IMR-90 (cell line): ENCODE measurements around the gene SLC4A8. TPM values are rescaled to one million over a fixed set of nuclear protein-coding genes. Genes with fewer than 3 reads are reported as not detected.

Experiments
- ATAC-seq: fragments of 200-7000 bp; cut with Tn5 transposase; 2 replicates; pipeline ENCODE4 v1.9.1; 2020; ENCODE audit warnings: low read depth, mild to moderate bottlenecking, moderate library complexity
- BruUV-seq: library from RNA; stranded (reverse); fragments of 400-500 nt; replicated peaks from 2 replicates; lab custom pipeline; 2021; lab: Mats Ljungman, UMichigan
- CTCF ChIA-PET: fragments of 300-600 bp; formaldehyde crosslinking; extraction: SDS; loops from one replicate; lab custom pipeline; 2021; ENCODE audit warnings: antibody characterized with exemption; lab: Yijun Ruan, JAX
- POLR2A ChIA-PET: fragments of 300-600 bp; sonication (Branson Sonifier 250); formaldehyde crosslinking; loops from one replicate; lab custom pipeline; 2022; ENCODE audit warnings: antibody characterized with exemption; ENCODE audit not compliant: unreplicated experiment; lab: Charles Lee
- DNase-seq: peaks from one replicate; pipeline ENCODE4 v3.0.0; 2013
- H2AFZ ChIP-seq: replicated peaks from 2 replicates; pipeline ENCODE3; 2013; ENCODE audit warnings: low read length, mild to moderate bottlenecking; ENCODE audit not compliant: poor library complexity
- H2AK5ac ChIP-seq: 2 replicates; pipeline ENCODE4 v1.6.1; 2013; ENCODE audit warnings: low read depth, low read length, inconsistent platforms
- H2AK9ac ChIP-seq: replicated peaks from 2 replicates; pipeline ENCODE3; 2013; ENCODE audit warnings: mild to moderate bottlenecking, low read depth, low read length, moderate library complexity; ENCODE audit not compliant: poor library complexity
- H2BK120ac ChIP-seq: 2 replicates; pipeline ENCODE4 v1.6.1; 2013; ENCODE audit warnings: low read depth, low read length, inconsistent platforms
- H2BK15ac ChIP-seq: 3 replicates; pipeline ENCODE4 v1.6.1; 2013; ENCODE audit warnings: low read depth, low read length, inconsistent platforms
- H2BK20ac ChIP-seq: 2 replicates; pipeline ENCODE4 v1.6.1; 2013; ENCODE audit warnings: low read depth, mild to moderate bottlenecking, inconsistent platforms, low read length, moderate library complexity
- H2BK5ac ChIP-seq: 2 replicates; pipeline ENCODE4 v1.6.1; 2013; ENCODE audit warnings: mild to moderate bottlenecking, low read depth, low read length, inconsistent platforms; ENCODE audit not compliant: poor library complexity, severe bottlenecking
- H3K14ac ChIP-seq: replicated peaks from 2 replicates; pipeline ENCODE4 v1.6.1; 2013; ENCODE audit warnings: low read depth, low read length, inconsistent platforms
- H3K18ac ChIP-seq: 2 replicates; pipeline ENCODE4 v1.6.1; 2013; ENCODE audit warnings: low read depth, low read length, control low read depth
- H3K23ac ChIP-seq: 2 replicates; pipeline ENCODE4 v1.6.1; 2013; ENCODE audit warnings: low read depth, low read length, inconsistent platforms
- H3K27ac ChIP-seq: 2 replicates; pipeline ENCODE4 v1.5.1; 2013; ENCODE audit warnings: mild to moderate bottlenecking, control low read depth, low read length; ENCODE audit not compliant: insufficient read depth
- H3K27me3 ChIP-seq: 2 replicates; pipeline ENCODE4 v1.6.1; 2013; ENCODE audit warnings: low read length; ENCODE audit not compliant: control insufficient read depth, insufficient read depth
- H3K36me3 ChIP-seq: 2 replicates; pipeline ENCODE4 v1.6.1; 2013; ENCODE audit warnings: low read length, mixed read lengths; ENCODE audit not compliant: control insufficient read depth, insufficient read depth
- H3K4ac ChIP-seq: 2 replicates; pipeline ENCODE4 v1.6.1; 2013; ENCODE audit warnings: low read depth, low read length, inconsistent platforms
- H3K4me1 ChIP-seq: 2 replicates; pipeline ENCODE4 v1.6.1; 2013; ENCODE audit warnings: low read length, mixed read lengths; ENCODE audit not compliant: control insufficient read depth, insufficient read depth
- H3K4me2 ChIP-seq: 2 replicates; pipeline ENCODE4 v1.6.1; 2013; ENCODE audit warnings: low read depth, mild to moderate bottlenecking, control low read depth, low read length, moderate library complexity
- H3K4me3 ChIP-seq: 2 replicates; pipeline ENCODE4 v1.5.1; 2013; ENCODE audit warnings: low read depth, mild to moderate bottlenecking, control low read depth, low read length, moderate library complexity; ENCODE audit not compliant: insufficient read depth
- H3K56ac ChIP-seq: 2 replicates; pipeline ENCODE4 v1.6.1; 2013; ENCODE audit warnings: low read length, inconsistent platforms; ENCODE audit not compliant: insufficient read depth; ENCODE audit errors: extremely low read depth
- H3K79me1 ChIP-seq, 2 experiments: 2 replicates each; pipeline ENCODE4 v1.6.1; 2013; ENCODE audit warnings: low read length in 2 of 2, inconsistent platforms in 1 of 2, low read depth in 1 of 2
- H3K9ac ChIP-seq: 2 replicates; pipeline ENCODE4 v1.6.1; 2013; ENCODE audit warnings: low read depth, low read length, control low read depth
- H3K9me1 ChIP-seq: 2 replicates; pipeline ENCODE4 v1.6.1; 2013; ENCODE audit warnings: low read length, inconsistent platforms; ENCODE audit not compliant: insufficient read depth
- H3K9me3 ChIP-seq: 2 replicates; pipeline ENCODE4 v1.6.1; 2013; ENCODE audit warnings: low read length; ENCODE audit not compliant: control insufficient read depth, insufficient read depth
- H4K20me1 ChIP-seq: 2 replicates; pipeline ENCODE4 v1.6.1; 2013; ENCODE audit warnings: low read length, inconsistent platforms; ENCODE audit not compliant: insufficient read depth
- H4K5ac ChIP-seq: 2 replicates; pipeline ENCODE4 v1.6.1; 2013; ENCODE audit warnings: mild to moderate bottlenecking, low read depth, low read length, control low read depth
- H4K8ac ChIP-seq, 2 experiments: 2 replicates each; pipeline ENCODE4 v1.6.1; 2013; ENCODE audit warnings: low read depth in 2 of 2, low read length in 2 of 2, control low read depth in 1 of 2, inconsistent platforms in 1 of 2
- H4K91ac ChIP-seq: 2 replicates; pipeline ENCODE4 v1.6.1; 2013; ENCODE audit warnings: low read depth, low read length, inconsistent platforms; ENCODE audit not compliant: insufficient read depth
- CTCF ChIP-seq: conservative IDR thresholded peaks from 2 replicates; pipeline ENCODE4 v1.5.1; 2012; ENCODE audit warnings: mild to moderate bottlenecking, low read depth, low read length, improper control_type of control experiment
- FOS ChIP-seq: fragments of 150-350 bp; IDR thresholded peaks from 2 replicates; pipeline ENCODE4 v1.6.1; 2016; ENCODE audit warnings: low read depth, low read length
- WGBS, 2 experiments: methylation state at CpG; one replicate each; pipeline versions ENCODE4 v1.1.5 to v1.1.7; 2013; ENCODE audit warnings: missing lambda C conversion rate in 2 of 2; ENCODE audit not compliant: insufficient read length in 1 of 2; ENCODE audit errors: extremely low coverage in 2 of 2; 5-methylcytosine and 5-hydroxymethylcytosine counted together
- dilution Hi-C: fragments of 300-500 bp; cut with HindIII; formaldehyde crosslinking; loops from one replicate; pipeline ENCODE4 v1.14.3; 2018; ENCODE audit warnings: low sequenced_read_pairs; ENCODE audit not compliant: unreplicated experiment
- in situ Hi-C: fragments of 300-500 bp; cut with MboI; formaldehyde crosslinking; loops from 3 replicates; pipeline ENCODE4 v1.14.3; 2019; ENCODE audit warnings: low sequenced_read_pairs, inconsistent platforms, mixed read lengths
- intact Hi-C: fragments of 100-400 bp; cut with micrococcal nuclease; formaldehyde crosslinking; loops from 2 replicates; pipeline ENCODE4 v1.10.0; 2022
- polyA plus RNA-seq, 3 experiments: library from polyadenylated mRNA; depleted of rRNA; stranded (reverse); fragments of >200 nt; gene quantifications; 2 replicates each; pipeline ENCODE4 v1.2.3, GENCODE V29; 2012; ENCODE audit warnings: low replicate concordance in 1 of 3
- total RNA-seq: library from RNA; depleted of rRNA; stranded (reverse); fragments of >200 nt; gene quantifications from 2 replicates; pipeline ENCODE4 v1.2.3, GENCODE V29; 2012

Gene SLC4A8
- total and polyA plus RNA-seq, 2 of the 4 experiments (the other 2 are of a cell fraction) = 3.1 to 5.2 TPM

GRCh38 chr12:51547606-51548005, 123.0 kb downstream of the SLC4A8 start:
- POLR2A ChIA-PET = no interaction called here
- H3K4me1 ChIP-seq = no peaks in the 10 kb centered on the region

More at GRCh38 chr12:51547606-51548005, 123.0 kb downstream of the SLC4A8 start:
- Histone ChIP-seq H3K14ac (no peak overlapping the region), H3K4me2 (no peak overlapping the region), H3K27me3 (peaks cover 11% of the 10 kb centered on the region), H3K9ac (no peak overlapping the region), H3K79me1 (no peaks in the 10 kb centered on the region), H2BK120ac (no peak overlapping the region), H4K5ac (no peak overlapping the region), H3K36me3 (no peaks in the 10 kb centered on the region), H3K9me3 (no peaks in the 10 kb centered on the region), H2AK5ac (no peak overlapping the region), H3K4me3 (no peak overlapping the region), H4K20me1 (no peaks in the 10 kb centered on the region), H3K18ac (no peak overlapping the region), H3K9me1 (no peaks in the 10 kb centered on the region), H3K23ac (no peak overlapping the region), H4K8ac (no peak overlapping the region), H2AFZ (no peak overlapping the region), H3K56ac (no peak overlapping the region), H2BK20ac (no peak overlapping the region), H2BK5ac (no peak overlapping the region), H4K91ac (no peak overlapping the region), H2AK9ac (no peak overlapping the region), H3K27ac (no peak overlapping the region), H2BK15ac (no peak overlapping the region), H3K4ac (no peak overlapping the region)
- in situ Hi-C loops (no loop called here), dilution Hi-C loops (no loop called here), intact Hi-C loops (no loop called here)
- ATAC-seq = no peak
- BruUV-seq = no TSS peak
- WGBS, 2 experiments = no CpG with 5 or more reads among the region's 6 CpGs
- DNase-seq = no peak
- no peak for TF ChIP-seq FOS
- no peak for TF ChIP-seq CTCF
- CTCF ChIA-PET = no interaction called here
